Panc1 (cell line): ENCODE measurements around the gene CLEC16A.

Experiments used
- POLR2AphosphoS5 ChIP-seq: IDR thresholded peaks from 2 replicates; pipeline ENCODE4 v1.6.1; 2012; ENCODE audit warnings: mild to moderate bottlenecking, low read depth, low read length, moderate library complexity
- SIN3A ChIP-seq: IDR thresholded peaks from 2 replicates; pipeline ENCODE4 v1.6.1; 2012; ENCODE audit warnings: low read depth, mild to moderate bottlenecking, low read length, moderate library complexity, borderline replicate concordance; ENCODE audit not compliant: insufficient read depth
- TCF7L2 ChIP-seq: IDR thresholded peaks from 2 replicates; pipeline ENCODE4 v1.6.1; 2011; ENCODE audit warnings: mild to moderate bottlenecking, low read depth, low read length, inconsistent platforms
- TF ChIP-seq, protein P1 (sequence below): fragments of 450-650 bp; IDR thresholded peaks from 2 replicates; pipeline ENCODE4 v1.5.1; 2017; ENCODE audit warnings: mild to moderate bottlenecking
- TF ChIP-seq, protein P2 (sequence below), 2 experiments: IDR thresholded peaks; 2 replicates each; pipeline ENCODE4 v1.6.1; 2011 to 2012; ENCODE audit warnings: low read depth in 2 of 2, control low read depth in 1 of 2, low read length in 1 of 2, mild to moderate bottlenecking in 1 of 2, moderate library complexity in 1 of 2; ENCODE audit not compliant: insufficient read depth in 1 of 2

DNA sequence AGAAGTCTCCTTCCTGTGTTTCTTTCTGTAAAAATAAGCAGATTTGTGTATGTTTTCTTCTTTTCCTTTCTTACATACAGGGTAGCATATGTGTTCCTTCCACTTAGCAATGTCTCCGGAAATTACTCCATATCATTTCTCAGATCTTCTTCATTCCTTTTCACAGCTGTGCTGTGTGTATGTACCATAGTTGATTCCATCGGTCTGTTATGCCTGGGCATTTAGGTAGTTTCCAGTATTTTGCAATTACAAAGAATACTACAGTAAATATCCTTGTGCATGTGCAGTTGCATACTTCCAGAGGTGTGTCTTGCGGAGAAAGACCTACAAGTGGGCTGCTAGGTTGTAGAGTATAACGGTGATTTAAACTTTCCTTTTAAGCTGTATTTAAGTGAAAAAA is 69.8 kb downstream of the CLEC16A start:
- TF ChIP-seq, protein P1, sequence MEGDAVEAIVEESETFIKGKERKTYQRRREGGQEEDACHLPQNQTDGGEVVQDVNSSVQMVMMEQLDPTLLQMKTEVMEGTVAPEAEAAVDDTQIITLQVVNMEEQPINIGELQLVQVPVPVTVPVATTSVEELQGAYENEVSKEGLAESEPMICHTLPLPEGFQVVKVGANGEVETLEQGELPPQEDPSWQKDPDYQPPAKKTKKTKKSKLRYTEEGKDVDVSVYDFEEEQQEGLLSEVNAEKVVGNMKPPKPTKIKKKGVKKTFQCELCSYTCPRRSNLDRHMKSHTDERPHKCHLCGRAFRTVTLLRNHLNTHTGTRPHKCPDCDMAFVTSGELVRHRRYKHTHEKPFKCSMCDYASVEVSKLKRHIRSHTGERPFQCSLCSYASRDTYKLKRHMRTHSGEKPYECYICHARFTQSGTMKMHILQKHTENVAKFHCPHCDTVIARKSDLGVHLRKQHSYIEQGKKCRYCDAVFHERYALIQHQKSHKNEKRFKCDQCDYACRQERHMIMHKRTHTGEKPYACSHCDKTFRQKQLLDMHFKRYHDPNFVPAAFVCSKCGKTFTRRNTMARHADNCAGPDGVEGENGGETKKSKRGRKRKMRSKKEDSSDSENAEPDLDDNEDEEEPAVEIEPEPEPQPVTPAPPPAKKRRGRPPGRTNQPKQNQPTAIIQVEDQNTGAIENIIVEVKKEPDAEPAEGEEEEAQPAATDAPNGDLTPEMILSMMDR, result no peak
- TF ChIP-seq TCF7L2, result no peak
- TF ChIP-seq POLR2AphosphoS5, result no peak
- TF ChIP-seq, protein P2, sequence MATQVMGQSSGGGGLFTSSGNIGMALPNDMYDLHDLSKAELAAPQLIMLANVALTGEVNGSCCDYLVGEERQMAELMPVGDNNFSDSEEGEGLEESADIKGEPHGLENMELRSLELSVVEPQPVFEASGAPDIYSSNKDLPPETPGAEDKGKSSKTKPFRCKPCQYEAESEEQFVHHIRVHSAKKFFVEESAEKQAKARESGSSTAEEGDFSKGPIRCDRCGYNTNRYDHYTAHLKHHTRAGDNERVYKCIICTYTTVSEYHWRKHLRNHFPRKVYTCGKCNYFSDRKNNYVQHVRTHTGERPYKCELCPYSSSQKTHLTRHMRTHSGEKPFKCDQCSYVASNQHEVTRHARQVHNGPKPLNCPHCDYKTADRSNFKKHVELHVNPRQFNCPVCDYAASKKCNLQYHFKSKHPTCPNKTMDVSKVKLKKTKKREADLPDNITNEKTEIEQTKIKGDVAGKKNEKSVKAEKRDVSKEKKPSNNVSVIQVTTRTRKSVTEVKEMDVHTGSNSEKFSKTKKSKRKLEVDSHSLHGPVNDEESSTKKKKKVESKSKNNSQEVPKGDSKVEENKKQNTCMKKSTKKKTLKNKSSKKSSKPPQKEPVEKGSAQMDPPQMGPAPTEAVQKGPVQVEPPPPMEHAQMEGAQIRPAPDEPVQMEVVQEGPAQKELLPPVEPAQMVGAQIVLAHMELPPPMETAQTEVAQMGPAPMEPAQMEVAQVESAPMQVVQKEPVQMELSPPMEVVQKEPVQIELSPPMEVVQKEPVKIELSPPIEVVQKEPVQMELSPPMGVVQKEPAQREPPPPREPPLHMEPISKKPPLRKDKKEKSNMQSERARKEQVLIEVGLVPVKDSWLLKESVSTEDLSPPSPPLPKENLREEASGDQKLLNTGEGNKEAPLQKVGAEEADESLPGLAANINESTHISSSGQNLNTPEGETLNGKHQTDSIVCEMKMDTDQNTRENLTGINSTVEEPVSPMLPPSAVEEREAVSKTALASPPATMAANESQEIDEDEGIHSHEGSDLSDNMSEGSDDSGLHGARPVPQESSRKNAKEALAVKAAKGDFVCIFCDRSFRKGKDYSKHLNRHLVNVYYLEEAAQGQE (IDR thresholded peaks at IDR 0.05; ENCODE audit: insufficient read depth in 1 of 2, low read depth in 2 of 2, low read length in 1 of 2), result no peak
- TF ChIP-seq SIN3A, result no peak
